Measurements from ENCODE around the gene CDCA7L.

CDCA7L gene, protein sequence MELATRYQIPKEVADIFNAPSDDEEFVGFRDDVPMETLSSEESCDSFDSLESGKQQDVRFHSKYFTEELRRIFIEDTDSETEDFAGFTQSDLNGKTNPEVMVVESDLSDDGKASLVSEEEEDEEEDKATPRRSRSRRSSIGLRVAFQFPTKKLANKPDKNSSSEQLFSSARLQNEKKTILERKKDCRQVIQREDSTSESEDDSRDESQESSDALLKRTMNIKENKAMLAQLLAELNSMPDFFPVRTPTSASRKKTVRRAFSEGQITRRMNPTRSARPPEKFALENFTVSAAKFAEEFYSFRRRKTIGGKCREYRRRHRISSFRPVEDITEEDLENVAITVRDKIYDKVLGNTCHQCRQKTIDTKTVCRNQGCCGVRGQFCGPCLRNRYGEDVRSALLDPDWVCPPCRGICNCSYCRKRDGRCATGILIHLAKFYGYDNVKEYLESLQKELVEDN

DNA sequence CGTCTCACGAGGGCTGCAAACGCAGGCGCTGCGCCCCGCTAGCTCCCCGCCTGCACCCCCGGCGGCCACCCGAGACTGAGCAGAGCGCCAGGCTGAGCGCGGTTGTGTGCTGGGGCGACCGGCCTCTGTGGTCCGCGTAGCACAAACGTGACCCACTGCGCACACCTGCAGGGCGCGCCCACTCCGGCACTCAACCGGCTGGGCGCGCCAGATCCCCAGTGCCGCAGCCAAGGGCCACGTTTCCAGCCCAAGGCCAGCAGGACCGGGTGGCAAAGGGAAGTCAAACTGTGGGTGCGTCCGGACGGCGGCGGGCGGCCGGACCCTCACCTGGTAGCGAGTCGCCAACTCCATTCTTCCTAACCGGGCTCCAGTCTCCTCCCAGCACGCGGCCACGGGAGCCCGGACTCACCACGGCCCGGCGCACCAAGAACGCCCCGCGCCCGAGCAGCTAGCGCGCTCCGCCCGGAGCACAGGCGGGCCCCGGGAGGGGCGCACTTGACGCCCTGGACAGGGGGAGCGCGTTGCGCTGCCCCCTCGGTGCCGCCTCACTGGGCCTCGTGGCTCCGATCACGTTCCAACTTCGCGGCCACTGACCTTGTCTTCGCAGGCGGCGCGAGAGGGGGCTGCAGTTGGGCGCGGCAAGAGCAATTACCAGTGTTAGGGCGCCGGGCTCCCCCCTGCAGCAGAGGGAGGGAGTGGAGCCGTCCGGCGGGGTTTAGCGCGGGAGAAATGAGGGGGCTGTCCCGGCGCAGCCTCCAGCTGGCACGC, at the start of gene CDCA7L:
Gene CDCA7L (minus strand): TSS at position 446 of the 768 bp plus-strand sequence. CDS start 95 bp downstream, at position 351.
- DNase-seq = peak; percentile 25

DNA sequence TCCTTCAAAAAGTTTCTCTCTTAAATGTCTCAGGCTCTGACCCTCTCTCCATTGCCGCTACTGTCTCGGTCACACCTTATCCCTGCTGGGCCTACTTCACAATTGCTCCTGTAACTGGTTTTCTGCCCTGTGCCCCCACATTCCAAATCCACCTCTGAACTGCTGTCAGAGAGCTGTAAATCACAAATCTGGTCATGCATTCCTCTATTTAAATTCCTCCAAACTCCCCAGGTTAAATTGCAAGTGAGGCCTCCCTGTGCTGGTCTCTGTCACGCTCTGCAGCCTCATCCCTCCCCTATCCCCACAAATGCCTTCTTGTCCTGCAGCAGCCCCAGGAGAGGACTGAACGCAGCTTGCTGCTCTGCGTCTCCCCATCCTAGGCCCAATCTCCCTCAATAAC, 40.4 kb upstream of the CDCA7L start:
- no peak for DNase-seq

DNA sequence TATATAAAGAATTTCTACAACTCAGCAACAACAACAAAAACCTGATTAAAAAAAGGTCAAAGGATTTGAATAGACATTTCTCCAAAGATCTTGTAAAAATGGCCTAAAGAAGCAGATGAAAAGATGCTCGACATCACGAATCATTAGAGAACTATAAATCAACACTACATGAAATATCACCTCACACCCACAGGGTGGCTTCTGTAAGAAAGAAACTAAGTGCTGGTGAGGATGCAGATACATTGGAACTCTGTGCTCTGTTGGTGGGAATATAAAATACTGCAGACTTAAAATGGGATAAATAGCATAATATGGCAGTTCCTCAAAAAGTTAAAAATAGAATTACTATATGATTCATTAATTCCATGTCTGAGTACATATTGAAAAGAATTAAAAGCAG, 38.3 kb upstream of the CDCA7L start:
- no peak for DNase-seq

DNA sequence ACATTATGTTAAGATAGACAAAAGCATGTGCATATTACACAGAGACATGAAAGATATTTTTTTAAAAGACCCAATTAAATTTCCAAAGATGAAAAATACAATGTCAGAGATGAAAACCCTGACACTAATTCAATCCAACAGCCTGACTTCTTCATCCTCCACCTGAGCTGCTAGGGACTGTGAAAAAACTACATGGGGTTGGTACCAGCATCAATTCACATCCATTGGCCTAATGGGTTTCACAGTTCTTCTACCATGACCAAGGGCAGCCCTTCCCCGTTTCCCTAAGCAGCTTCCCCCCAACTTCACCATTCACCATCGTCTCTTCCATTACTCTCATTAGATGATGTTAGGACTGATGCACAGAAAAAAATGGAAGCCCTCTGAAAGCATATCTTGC, 37.4 kb upstream of the CDCA7L start:
- DNase-seq = no peak

DNA sequence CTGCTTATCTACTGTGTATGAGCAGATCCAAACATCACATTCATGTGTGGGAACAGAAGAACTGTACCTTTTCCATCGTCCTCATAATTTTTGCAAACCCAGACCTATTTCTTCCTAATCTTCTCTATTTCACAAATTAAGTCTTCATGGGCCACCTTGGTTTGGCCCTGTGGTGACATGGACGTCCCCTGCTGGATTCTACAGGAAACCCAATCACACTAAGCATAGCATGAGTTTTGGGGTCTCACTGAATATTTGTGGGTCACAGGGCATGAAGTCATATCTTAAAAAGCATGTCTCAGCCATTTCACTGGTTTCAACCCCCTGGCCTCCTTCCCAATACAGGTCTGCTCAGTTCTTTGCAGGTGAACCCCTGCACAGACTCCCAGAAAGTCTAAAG, 35.8 kb upstream of the CDCA7L start:
- DNase-seq = no peak

DNA sequence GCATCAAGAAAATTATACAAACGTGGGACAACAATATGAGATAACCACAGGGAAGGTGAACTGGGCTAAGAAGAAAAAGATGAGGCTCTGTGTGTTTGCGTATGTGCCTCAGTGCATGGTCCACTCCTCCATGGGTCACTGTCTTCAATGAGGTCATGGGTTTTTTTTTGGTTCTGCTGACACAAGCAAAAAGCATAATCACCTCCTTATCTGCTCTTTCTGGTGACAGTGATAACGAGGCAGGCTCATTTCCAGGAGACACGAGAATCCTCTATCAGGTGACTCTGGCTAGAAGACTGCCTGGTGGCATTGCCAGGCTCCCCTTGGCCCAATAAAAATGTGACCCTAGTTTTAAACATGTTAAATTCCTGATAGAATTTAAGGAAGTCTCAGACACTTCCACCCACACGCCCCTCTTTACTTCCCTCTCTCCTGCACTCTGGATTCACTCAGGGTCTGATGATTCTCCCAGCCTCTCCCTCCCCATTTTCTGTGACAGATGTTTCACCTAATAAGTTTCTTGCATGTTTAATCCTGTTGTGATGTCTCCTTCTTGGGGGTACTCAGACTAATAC, 35.3 kb upstream of the CDCA7L start:
- DNase-seq = no peak

DNA sequence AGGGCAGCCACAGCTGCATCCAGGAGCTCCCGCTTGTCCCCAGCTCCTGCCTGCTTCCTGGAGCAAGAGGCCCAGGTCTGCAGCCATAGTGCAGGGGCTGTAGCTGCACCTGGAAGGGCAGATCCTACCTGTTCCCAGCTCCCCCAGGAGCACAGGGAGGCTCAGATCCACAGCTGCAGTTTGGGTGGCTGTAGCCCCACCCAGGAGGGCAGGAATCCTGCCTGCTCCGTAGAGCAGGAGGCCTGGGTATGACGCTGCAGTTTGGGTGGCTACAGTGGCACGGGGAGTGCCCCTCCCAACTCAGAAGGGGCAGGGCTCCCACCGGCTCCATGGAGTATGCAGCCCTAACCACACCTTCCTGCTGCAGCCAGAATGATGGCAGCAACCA, 26.7 kb upstream of the CDCA7L start:
- DNase-seq = no peak

DNA sequence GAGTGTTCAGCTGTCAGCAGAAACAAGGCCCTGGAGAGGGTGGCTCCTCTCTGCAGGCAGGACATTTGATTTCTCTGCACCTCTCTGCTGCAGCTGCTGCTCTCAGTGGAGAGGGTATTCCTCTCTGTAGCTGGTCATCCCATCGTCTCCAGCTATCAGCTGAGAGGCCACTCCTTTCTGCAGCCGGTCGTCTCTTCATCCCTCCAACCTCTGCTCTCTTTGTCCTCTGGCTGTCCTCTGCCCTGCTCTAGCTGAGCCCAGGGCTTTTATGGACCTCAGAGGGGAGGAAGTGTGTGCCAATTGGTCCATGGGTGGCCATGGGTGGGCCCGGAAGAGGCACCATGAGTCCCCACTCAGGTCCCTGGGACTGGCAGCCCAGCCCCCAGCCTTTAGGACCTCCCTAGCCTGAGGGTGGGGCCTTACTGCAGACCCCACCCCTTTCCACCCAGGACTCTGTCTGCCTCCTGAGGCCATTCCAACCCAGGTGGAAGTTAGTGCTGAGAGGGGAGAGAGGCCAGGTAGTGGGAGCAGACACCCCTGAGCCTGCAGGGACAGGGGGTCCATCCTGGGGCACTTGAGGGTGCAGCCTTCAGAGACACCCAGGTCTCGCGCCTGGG, 26.2 kb upstream of the CDCA7L start:
- DNase-seq = no peak

DNA sequence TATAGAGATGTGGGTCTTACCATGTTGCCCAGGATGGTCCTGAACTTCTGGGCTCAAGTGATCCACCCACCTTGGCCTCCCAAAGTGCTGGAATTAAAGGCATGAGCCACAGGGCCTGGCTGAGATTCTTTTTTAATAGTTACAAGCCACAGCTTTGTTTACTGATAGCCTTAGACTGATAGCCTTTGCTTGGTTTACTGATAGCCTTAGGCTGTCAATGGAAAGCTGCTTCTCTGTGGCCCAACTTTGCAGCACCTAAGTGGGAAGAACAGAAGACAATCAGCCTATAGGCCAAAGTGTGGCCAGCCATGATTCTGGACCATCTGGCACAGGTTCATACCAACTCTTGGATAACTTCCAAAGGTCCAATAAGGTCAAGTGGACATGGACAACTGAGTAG, 24.1 kb upstream of the CDCA7L start:
- no peak for DNase-seq

DNA sequence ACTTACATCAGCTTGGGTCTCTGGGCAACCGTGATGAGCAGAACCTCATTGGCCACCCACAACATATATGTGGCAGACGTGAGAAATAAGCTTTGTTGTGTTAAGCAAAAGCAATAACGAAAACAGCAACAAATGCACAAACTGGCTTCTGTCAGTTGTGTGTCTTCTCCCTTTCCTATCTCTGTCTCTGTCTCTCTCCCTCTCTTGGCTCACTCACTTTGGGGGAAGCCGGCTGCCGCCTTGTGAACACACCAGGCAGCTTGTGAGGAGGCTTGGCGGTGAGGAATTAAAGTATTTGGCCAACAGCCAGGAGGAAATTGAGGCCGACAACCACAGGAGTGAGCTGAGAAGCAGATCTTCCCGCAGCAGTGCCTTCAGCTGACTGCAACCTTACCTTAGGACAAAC, 21.9 kb upstream of the CDCA7L start:
- no peak for DNase-seq

DNA sequence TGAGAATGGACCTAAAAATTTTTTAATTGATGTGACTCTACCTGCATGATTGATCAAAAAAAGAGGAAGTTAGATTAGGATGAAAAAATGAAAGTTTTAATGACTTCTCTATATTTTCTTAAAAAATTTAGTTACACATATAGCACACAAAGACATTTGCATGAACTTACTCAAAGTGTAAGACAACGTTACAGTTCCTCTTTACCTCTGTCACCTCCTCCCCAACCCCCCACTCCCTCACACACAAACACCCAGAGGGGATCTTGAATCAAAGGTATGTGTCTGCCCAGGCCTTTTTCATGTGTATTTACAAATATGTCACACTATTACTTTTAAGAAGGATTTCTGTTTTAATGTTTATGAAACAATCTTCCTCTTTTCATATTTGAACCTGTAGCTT, 20.6 kb upstream of the CDCA7L start:
- DNase-seq = no peak

DNA sequence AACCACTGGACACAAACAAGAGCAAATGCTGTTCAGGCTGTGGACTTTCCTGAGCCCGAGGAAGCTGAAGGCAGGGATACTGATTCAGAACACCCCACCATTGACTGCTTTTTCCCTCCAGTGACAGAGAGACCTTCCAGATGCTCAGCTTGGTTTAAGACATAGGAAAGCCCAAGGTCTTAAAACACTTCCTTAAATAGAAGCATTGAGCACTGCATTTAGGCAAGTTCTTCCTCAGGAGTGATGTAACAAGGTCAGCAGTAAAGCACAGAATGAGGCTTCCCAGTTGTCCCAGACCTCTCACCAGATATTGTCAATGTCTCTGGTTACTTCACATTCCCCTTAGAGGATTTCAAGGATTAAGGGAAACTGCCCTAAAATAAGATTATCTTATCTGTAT, 19.6 kb upstream of the CDCA7L start:
- DNase-seq = no peak

DNA sequence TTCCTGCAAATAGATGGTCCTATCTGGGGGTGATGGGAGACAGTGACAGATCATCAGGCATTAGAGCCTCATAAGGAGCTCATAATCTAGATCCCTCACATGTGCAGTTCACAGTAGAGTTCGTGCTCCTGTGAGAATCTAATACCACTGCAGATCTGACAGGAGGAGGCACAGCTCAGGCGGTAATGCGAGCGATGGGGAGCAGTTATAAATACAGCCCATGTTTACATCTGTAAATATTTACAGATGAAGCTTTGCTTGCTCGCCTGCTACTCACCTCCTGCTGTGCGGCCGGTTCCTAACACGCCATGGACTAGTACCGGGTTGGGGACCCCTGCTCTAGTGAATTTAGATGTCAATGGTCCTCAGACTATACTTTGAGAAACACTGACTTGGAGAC, 17.0 kb upstream of the CDCA7L start:
- DNase-seq = no peak

DNA sequence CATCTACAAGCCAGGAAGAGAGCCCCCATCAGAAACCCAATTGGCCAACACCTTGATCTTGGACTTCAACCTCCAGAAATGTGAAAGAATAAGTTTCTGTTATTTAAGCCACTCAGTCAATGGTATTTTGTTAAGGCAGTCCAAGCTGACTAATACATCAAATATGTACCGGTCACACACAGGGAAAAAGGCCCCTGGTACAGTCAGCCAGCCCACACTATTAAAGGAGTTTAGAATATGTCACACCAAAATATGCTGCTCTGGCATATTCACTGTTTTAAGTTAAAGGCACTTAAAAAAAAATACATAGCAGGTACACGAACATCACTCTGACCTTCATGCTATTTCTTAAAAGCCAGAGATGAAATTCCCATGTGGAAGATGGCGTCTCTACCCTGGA, 15.2 kb upstream of the CDCA7L start:
- no peak for DNase-seq

DNA sequence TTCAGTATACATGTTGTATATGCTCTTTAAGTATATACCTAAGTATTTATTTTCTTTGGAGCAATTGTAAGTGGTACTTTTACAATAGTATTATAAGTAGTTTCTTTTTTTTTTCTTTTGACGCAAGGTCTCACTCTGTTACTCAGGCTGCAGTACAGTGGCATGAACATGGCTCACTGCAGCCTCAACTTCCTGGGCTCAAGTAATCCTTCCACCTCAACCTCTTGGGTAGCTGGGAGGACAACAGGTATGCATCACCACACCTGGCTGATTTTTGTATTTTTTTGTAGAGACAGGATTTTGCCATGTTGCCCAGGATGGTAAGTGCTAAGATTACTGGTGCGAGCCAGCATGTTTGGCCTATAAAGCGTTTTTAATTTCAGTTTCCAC, 13.7 kb upstream of the CDCA7L start:
- DNase-seq = no peak

DNA sequence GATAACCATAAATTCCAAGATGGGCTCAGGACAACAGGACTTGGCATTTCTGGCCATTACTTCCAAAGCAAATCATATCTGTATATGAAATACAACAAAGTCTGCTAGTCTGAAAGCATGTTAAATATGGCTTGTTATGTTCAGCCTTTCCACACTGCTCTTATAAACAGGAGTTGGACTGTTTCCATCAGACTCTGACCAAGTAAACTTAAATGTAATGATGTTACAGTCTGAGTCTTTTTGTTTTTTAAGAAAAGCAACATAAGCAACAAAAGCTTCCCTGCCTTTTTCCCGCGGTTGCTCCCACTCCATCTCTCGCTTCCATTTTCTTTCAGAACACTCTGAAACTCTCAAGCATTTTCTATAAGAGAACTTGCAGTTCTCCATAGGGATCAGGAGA, 8.1 kb upstream of the CDCA7L start:
- no peak for DNase-seq

DNA sequence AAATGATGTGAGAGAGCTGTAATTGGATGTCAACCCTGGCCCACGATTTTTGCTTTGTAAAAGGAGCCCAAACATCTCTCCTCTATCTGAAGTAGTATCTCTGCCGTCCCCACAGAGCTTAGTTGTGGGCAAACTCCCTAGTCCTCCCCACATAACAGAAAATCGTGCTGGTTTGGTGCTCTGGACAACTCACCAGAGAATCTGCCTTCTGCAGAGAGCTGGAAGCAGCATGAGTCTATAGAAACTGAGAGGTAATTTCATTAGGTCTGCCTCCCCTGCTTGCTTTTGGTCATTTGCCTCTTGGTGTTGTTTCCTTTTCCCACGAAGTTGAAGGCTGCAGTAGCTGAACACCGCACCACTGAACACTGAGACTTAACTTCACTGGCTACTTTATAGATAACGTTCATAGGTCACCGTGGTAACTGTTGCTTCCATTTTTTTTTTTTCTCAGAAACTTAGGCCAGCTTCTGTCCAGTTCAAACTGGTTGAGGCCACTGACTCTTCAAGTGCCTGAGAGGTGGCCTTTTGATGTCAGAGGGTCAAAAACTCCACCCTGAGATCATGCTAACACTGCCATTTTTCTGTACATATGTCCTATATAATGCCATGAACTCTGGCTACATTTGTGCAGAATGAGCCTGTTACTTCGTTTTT, 3.3 kb upstream of the CDCA7L start:
- no peak for DNase-seq

DNA sequence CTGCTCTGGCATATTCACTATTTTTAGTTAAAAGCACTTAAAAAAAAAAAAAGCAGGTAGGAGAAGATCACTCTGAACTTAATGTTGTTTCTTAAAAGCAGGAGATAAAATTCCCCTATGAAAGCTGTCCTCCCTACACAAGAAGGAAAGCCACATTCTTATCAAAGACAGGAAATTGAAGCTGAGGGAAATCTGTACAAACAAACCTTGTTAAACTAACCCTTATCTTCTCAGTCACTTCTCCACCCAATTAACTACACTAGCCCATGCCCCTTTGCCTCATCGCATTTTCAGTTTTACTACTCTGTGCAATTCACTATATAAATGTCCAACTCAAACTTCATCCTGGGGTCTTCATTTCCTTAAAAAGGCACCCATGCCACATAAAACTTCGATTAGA, 2.7 kb upstream of the CDCA7L start:
- DNase-seq = no peak

DNA sequence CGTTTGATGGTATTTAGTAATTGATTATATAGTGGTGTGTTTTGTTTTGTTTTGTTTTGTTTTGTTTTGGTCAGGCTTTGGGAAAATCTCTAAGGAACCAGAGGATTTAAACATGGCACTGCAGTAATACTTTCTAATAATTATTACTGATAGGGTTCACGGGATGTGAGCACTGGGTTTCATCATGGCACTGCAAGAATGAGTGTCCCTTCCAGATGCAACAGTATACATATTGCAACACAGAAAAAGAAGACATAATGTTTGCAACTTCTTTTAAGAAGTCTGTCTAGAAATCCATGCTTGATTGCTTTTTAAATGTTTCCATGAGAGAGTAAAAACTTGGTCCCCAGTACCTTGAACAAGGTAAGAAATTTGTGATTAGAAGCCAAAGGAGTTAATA, 2.2 kb upstream of the CDCA7L start:
- no peak for DNase-seq

DNA sequence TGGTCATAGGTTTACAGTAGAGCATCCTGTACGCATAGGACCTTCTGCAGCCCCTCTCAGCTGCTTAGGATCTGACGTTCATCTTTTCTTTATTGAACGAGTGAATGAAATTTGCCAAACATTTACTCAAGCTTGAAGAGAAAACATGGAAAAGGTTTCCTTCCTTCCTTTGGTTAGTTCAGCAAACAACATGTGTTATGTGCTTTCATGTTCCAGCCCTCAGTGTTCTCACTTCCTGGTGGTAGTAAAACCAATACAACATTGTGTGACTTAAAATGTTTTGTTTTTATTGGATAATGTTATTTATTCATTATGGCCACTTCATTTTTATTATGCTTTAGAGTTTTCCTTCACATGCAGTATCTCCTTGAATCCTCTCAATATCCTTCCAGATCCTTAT, 1.4 kb upstream of the CDCA7L start:
- DNase-seq = no peak

DNA sequence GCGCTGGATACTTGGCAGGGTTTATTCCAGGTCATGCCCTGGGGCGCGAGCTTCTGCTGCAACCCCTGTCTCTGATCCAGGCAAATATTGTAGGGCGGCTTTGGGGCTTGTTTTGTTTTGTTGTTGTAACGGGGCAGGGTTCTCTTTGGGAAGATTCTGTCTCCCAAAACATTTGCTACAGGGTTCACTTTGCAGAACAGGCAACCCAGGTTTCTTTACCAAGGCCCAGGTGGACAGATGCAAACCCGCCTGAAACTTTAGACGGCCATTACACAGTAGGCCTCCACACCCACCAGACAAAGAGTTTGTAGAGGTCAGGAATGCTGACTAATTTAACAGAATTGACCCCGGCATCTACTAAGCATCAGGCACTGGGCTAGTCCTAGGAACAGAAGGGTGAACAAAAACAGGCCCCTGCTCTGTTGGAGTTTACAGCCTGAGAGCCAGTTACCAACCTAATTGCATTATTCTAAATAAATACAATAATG, 567 bp upstream of the CDCA7L start:
- no peak for DNase-seq

DNA sequence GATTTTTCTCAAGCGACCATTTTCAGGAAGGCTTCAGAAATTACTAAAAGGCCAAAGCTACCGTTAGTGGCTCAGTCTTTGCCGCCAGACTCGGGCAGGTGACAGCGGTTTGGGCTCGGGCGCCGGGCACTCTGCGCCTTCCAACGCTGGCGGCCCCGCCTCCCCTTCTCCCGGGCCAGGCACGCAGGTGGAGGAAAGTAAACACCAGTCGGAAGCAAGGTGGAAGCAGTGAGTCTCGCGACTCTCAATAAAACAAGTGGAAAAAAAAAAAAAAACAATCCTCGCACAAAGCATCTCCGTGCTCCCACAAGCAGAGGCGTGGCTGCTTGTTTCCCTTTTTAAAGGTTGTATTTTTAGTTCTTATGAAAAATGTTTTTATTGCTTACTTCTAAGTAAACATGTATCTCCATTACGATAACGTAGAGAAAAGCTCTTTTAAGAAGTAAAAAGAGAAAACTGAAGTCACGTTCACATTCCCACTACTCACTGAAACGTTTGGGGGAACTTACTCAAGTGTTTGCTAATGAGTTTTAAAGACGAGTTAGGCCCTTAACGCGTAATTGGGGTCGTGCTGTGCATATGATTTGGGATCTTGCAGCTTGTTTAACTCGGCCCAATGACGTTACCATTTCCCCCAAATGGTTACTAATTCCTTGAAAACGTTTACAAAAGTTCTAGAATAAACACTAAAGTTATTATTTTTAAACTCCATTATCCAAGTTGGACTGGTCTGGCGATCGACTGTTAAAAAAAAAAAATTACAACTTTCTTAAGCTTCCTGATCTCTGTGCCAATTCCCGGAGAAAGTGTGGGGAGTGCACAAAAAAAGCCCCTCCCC, 864 bp downstream of the CDCA7L start:
- DNase-seq = peak; percentile 26
